Medulla oblongata (tissue), 1 donor: ENCODE results near the gene ATL3.
A peak's percentile ranks its signal among the peaks of the same experiment; 100 is the strongest.
"Not testable (repeated sequence)": the region's sequence is repeated elsewhere in the genome, so short reads cannot be mapped to it uniquely, and the experiment has no call there.

ENCODE experiments used
- DNase-seq: peaks from one replicate; pipeline ENCODE4 v3.0.0-alpha.2; 2015; ENCODE audit errors: extremely low spot score

ATL3 gene

DNA sequence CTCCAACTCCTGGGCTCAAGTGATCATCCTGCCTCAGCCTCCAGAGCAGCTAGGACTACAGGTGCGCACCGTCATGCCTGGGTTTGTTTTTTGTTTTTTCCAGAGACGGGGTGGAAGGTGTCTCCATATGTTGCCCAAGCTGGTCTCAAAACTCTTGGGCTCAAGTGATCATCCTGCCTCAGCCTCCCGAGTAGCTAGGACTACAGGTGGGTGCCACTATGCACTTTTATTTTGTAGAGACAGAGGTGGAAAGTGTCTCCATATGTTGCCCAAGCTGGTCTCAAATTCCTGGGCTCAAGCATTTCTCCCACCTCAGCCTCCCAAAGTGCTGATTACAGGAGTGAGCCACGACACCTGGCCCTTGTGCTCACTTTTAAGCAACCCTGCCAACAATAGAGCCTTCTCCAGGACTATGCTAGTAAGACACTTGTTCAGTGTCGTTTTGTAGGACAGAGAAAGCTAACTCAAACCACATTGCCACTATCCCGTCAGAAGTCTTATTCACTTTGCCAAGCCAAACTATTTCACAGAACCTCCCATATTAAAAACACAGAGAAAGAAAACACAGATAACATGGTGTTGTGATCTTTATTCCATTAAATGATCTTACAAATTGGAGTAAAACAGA is 47.5 kb downstream of the ATL3 start:
- DNase-seq: no peak

GRCh38 chr11:63622323-63622722 is 48.9 kb downstream of the ATL3 start:
- no peak for DNase-seq

DNA sequence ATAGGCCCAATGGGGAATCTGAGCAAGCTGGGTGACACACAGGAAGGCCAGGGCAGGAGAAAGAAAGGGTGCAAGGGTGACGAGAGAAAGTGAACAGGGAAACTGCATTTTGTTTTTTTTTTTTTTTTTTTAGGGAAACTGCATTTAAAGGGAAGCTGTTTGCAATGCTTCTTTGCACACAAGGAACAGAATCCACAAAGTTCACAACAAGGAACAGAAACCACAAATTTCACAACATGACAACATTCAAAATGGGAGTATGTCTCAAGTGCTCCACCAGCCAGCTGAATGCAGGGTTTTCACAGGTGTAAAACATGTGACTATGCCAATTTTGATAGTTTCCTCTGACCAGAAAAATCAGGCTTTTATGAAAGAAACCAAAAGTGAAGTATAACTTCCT is 50.1 kb downstream of the ATL3 start:
- peak; percentile 73 for DNase-seq

DNA sequence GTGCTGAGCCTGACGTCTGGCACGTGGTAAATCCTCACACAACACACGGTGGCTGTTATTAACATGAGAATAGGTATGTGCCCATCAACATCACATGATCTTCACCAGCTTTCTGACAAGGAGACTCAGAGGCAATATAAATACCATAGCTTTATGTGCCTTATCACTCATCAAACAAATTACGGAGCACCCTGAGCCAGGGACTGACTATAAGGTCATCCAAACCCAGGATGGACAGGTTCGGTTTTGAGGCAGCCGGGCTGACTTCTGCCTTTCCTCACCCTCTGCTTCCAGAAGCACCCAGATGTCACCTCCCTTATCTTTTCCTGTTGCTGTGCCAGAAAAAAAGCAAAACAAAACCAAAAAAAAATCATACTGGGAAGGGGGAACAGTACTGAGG is 51.2 kb downstream of the ATL3 start:
- no peak for DNase-seq

GRCh38 chr11:63617686-63618085 is 53.5 kb downstream of the ATL3 start:
- not testable (repeated sequence) for DNase-seq

DNA sequence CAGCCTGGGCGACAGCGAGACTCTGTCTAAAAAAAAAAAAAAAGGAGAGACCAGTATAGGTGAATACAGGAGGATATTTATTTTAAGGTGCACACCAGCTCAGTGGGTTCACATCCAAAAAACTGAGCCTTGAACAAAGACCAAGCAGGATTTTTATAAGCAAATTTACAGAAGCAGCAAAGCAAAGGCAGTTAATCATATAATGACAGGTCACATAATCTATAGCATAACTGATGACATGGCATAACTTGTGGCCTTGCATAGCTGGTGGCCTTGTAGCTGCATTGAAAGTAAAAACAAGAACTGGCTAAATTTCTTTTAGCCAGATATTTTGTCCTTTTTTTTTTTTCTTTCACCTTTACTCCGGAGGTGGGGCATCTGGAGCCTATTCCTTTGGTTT is 54.2 kb downstream of the ATL3 start:
- no peak for DNase-seq

- DNase-seq: peak; percentile 87
Measured at GRCh38 chr11:63614136-63614671, 57.0 kb downstream of the ATL3 start, which contains the start of gene PLAAT3. Gene PLAAT3 (minus strand): TSS chr11:63614433. CDS start chr11:63614014, 419 bp downstream.

GRCh38 chr11:63613517-63614135 is 57.5 kb downstream of the ATL3 start:
- peak; percentile 88 for DNase-seq

GRCh38 chr11:63612181-63612580 is 59.0 kb downstream of the ATL3 start:
- DNase-seq: no peak

DNA sequence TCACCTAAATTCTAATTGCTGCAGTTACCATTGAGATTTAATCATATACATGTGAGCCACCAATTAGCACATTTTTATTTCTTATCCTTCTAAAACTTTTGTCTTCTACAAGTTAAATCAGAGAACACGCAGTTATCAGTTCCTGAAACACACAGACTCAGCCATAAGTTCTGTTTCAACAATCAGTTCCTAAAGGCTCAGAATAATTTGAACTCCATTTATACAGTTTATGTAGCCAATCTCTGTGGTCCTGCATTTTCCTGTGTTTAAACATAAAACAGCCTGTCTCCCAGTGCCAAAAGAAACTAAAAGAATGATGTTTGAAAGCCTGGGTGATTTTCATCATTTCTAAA is 59.8 kb downstream of the ATL3 start:
- DNase-seq: no peak

DNA sequence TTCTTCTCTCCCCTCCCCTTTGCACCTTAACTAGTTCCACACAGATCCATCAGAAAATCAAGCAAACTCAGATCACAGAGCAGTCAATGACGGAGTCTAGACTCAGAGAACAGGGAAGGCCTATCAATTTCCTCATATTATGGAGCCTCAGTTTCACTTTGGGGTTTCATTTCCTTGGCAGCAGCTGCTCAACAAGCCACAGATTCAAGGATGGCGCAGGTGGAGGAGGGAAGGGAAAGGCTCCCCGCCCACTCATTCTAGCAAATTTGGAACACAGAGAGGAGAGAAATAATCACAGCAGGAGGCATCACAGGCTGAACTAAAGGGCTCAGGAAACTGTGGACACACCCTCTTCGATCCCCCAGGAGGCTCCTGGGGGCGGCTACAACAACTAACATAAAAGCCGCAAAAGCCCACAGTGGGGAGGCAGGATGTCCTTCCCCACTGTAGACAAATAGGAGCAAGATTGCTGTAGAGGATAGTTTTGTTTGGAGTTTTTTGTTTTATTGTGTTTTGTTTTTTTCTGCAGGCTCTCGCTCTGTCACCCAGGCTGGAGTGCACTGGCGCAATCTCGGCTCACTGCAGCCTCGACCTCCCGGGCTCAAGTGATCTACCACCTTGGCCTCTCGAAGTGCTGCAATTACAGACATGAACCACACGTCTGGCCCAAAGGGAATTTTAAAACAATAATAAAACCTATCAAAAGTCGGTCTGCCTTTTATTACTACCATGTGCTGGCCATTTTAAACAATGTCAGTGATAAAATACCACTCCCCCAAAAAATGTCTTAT is 60.4 kb downstream of the ATL3 start:
- DNase-seq: peak; percentile 80

GRCh38 chr11:63609971-63610580 is 61.1 kb downstream of the ATL3 start:
- DNase-seq: no peak

GRCh38 chr11:63609536-63609935 is 61.6 kb downstream of the ATL3 start:
- peak; percentile 84 for DNase-seq

DNA sequence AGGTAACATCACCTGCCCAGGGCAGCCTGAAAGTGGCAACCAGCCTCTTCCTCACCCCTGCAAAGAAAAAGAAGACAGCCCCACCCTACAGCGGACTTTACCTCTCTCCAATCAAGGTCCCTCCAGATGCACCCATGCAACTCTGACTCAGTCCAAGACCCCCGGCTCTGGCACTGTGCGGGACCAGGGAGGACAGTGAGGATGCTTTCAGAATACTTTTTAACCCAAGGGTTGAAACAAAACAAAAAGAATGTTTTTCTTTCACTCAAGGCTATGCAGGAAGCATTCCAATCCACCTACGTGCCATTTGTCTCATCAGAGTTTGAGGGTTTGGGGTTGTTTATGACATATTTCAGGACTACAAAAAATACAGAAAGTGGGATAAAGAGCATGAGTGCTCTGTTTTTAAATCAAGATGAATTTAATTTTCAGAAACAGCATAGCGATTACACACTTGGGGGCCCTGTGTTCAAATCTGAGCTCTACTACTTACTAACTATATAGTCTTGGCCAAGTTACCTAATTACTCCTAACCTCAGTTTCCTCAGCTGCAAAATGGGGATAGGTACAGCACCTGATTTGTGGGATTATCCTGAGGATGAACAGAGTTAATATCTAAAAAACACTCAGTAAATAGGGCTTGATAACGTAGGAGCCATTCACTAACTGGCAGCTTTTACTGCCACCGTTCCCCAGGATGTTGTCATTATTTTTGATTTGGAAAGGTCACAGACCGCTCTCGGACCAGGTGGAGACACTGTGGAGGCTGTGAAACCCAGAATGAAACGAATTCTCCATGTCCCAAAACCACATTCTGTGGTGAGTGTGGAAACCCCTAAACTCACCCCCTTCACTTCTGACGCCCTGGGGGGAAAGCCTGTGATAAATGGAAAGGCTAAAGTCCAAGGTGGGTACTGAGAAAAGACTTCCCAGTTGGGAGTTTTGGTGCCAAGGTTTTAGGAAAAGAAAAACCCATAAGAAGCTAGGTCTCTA is 62.5 kb downstream of the ATL3 start:
- DNase-seq: no peak

GRCh38 chr11:63603180-63603518 is 68.0 kb downstream of the ATL3 start:
- DNase-seq: peak; percentile 96

- peak; percentile 58 for DNase-seq
Measured at GRCh38 chr11:63602290-63603179, 68.6 kb downstream of the ATL3 start.

DNA sequence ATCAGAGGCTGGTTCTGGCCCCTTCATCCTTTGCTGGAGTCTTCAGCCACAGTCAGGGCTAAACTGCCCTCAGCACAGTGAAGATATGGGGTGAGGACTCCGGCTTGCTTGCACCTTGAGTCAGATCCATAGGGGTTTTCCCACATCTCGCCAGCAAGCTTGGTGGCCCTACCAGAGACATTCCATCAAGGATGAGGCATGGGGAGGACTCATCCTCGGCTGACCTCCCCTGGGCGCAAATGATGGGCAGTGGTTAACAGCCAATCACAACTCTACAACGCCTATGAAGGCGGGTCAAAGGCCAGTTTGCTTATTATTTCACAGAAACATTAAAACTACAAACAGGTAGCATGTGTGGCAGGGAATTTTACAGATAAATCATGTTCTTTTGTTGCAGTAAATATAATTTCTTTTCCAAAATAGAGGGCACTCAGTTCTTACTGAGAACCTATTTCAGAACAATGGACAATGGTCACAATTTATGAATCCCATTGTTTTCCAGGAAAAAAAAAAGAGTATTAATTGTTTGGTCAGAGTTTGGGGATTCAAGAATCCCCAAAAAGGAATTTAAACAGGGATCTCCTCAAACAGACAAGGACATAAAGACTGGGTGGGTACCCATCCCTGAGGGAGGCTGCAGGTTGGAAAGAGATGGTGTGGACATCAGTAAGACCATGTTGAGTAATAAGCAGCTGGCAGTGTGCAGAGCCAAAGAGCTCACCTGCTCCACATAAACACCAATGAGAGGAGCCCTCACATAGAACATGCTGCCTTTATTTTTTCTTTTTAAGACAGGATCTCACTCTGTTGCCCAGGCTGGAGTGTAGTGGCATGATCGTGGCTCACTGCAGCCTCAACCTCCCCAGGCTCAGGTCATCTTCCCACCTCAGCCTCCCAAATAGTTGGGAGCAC is 71.7 kb downstream of the ATL3 start:
- DNase-seq: peak; percentile 54

DNA sequence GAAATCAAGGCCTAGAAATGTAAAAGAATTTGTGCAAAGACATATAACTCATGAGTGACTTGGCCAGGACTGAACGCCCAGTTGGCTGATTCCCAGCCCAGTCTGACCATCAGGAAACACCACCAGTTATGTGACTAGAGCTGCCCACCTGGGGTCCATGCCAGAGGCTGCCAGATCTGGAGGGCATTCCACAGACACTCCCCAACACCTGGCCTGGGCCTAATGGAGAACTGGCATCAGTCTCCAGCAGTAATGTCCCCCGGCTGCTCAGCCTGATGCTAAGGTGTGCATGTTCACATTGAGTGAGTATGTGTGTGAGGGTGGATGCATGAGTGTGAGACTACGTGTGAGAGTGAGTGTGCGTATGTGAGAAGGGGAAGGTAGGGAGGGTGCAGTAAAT is 72.6 kb downstream of the ATL3 start:
- DNase-seq: no peak

- no peak for DNase-seq
Measured at GRCh38 chr11:63595296-63595695, 75.9 kb downstream of the ATL3 start.
